ENCODE measurements around the gene PITX3. TPM values are rescaled to one million over a fixed set of nuclear protein-coding genes. Genes with fewer than 3 reads are reported as not detected.

PITX3 gene
- total RNA-seq, 1 experiment from 2014 or later = 1.9 TPM

DNA sequence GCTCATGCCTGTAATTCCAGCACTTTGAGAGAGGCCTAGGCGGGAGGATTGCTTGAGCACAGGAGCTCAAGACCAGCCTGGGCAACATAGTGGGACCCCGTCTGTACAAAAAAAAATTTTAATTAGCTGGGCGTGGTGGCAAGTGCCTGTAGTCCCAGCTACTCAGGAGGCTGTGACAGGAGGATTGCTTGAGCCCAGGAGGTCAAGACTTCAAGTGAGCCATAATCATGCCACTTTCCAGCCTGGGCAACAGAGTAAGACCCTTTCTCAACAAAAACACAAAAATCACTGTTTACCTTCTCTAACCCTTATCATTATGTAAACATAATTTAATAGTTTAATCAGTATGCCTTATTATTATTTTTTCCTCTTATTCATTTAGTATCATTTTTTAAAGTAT lies 48.5 kb upstream of the PITX3 start:
- DNase-seq (ENCODE audit: low read depth, low spot score) = no peak

More for the DNA sequence above, 48.5 kb upstream of the PITX3 start:
- no TSS peak for BruUV-seq (replicated peaks)
- H3K36me3 ChIP-seq (ENCODE audit: control insufficient read depth in 1 of 2, insufficient read depth in 2 of 2, low read length in 2 of 2) = no peaks in the 10 kb centered on the region
- H3K9me2 ChIP-seq (ENCODE audit: insufficient read depth) = no peaks in the 10 kb centered on the region
- intact Hi-C loops (cut with micrococcal nuclease) = no loop called here
- no peak overlapping the region for H3K4me3 ChIP-seq (replicated peaks in 1 of 2; ENCODE audit: low read depth in 1 of 2, low read length in 2 of 2)
- H3K27me3 ChIP-seq (ENCODE audit: insufficient read depth, low read length) = no peaks in the 10 kb centered on the region
- POLR2A ChIA-PET = no interaction called here
- no peaks in the 10 kb centered on the region for H3K9me3 ChIP-seq (ENCODE audit: control insufficient read depth in 1 of 2, insufficient read depth in 1 of 2, low read depth in 1 of 2, low read length in 2 of 2)
- H3K79me2 ChIP-seq (ENCODE audit: insufficient read depth, low read length) = peaks cover 34% of the 10 kb centered on the region
- no peak for ATAC-seq
- no peaks in the 10 kb centered on the region for H3K4me1 ChIP-seq (ENCODE audit: control insufficient read depth in 1 of 2, insufficient read depth in 2 of 2, low read length in 2 of 2)
- RAD21 ChIA-PET (ENCODE audit: low non-redundant PET in 1 of 2, low total read pairs in 2 of 2, uncharacterized antibody in 2 of 2, unreplicated experiment in 2 of 2) = no interaction called here
- TF ChIP-seq SRF (IDR thresholded peaks at IDR 0.05; ENCODE audit: low read depth) (no peak), REST (IDR thresholded peaks at IDR 0.05; ENCODE audit: low read depth) (no peak), CTCF (IDR thresholded peaks at IDR 0.05 in 2 of 3, conservative IDR thresholded peaks at IDR 0.05 in 1 of 3; ENCODE audit: borderline replicate concordance in 1 of 3, insufficient read depth in 1 of 3, low read depth in 2 of 3, low read length in 2 of 3) (no peak), YY1 (IDR thresholded peaks at IDR 0.05; ENCODE audit: extremely low read depth, insufficient replicate concordance, low read depth, low read length) (no peak), ZNF274 (IDR thresholded peaks at IDR 0.05; ENCODE audit: low read depth, low read length) (no peak), SP1 (IDR thresholded peaks at IDR 0.05; ENCODE audit: low read depth) (no peak), SIN3A (IDR thresholded peaks at IDR 0.05; ENCODE audit: low read depth) (no peak), ATF3 (IDR thresholded peaks at IDR 0.05) (no peak), FOSL1 (IDR thresholded peaks at IDR 0.05; ENCODE audit: low read depth) (no peak), ELF1 (IDR thresholded peaks at IDR 0.05; ENCODE audit: borderline replicate concordance, low read depth) (no peak), TCF7L2 (IDR thresholded peaks at IDR 0.05; ENCODE audit: borderline replicate concordance, extremely low read depth, insufficient read depth, insufficient read length) (no peak), RAD21 (IDR thresholded peaks at IDR 0.05; ENCODE audit: low read depth) (no peak), CEBPB (IDR thresholded peaks at IDR 0.05; ENCODE audit: low read depth) (no peak), EZH2phosphoT487 (IDR thresholded peaks at IDR 0.05; ENCODE audit: borderline replicate concordance) (no peak), EGR1 (IDR thresholded peaks at IDR 0.05; ENCODE audit: low read depth) (no peak), EZH2 (IDR thresholded peaks at IDR 0.05) (no peak), JUND (IDR thresholded peaks at IDR 0.05) (no peak)
- TF ChIP-seq, protein P1, sequence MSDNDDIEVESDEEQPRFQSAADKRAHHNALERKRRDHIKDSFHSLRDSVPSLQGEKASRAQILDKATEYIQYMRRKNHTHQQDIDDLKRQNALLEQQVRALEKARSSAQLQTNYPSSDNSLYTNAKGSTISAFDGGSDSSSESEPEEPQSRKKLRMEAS (IDR thresholded peaks at IDR 0.05) = no peak
- TF ChIP-seq, protein P2, sequence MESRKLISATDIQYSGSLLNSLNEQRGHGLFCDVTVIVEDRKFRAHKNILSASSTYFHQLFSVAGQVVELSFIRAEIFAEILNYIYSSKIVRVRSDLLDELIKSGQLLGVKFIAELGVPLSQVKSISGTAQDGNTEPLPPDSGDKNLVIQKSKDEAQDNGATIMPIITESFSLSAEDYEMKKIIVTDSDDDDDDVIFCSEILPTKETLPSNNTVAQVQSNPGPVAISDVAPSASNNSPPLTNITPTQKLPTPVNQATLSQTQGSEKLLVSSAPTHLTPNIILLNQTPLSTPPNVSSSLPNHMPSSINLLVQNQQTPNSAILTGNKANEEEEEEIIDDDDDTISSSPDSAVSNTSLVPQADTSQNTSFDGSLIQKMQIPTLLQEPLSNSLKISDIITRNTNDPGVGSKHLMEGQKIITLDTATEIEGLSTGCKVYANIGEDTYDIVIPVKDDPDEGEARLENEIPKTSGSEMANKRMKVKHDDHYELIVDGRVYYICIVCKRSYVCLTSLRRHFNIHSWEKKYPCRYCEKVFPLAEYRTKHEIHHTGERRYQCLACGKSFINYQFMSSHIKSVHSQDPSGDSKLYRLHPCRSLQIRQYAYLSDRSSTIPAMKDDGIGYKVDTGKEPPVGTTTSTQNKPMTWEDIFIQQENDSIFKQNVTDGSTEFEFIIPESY (IDR thresholded peaks at IDR 0.05; ENCODE audit: extremely low read depth, insufficient replicate concordance, low read length) = no peak
- no peak overlapping the region for H2AFZ ChIP-seq (ENCODE audit: low read depth, low read length, poor library complexity, severe bottlenecking)
- no peak overlapping the region for H3K27ac ChIP-seq (ENCODE audit: low read depth, low read length)
- no peak overlapping the region for H3K4me2 ChIP-seq (ENCODE audit: low read length)
- H3K9ac ChIP-seq (ENCODE audit: low read length) = no peak overlapping the region
- CTCF ChIA-PET = no interaction called here
- H4K20me1 ChIP-seq (ENCODE audit: insufficient read depth) = peaks cover 5% of the 10 kb centered on the region; the same call in 1 of the 2 replicates

Measured in HCT116 (cell line).